RWPE2 (cell line): ENCODE results near the gene NDRG3.

ENCODE experiments used
- ATAC-seq: fragments of 200-7000 bp; cut with Tn5 transposase; 3 replicates; pipeline ENCODE4 v1.9.1; 2021; ENCODE audit warnings: low read depth
- DNase-seq: peaks from one replicate; pipeline ENCODE4 v3.0.0-alpha.2; 2020; ENCODE audit warnings: low spot score
- H3K27ac ChIP-seq: fragments of 450-650 bp; 2 replicates; pipeline ENCODE4 v1.5.1; 2017; ENCODE audit warnings: mild to moderate bottlenecking; ENCODE audit not compliant: poor library complexity, severe bottlenecking
- H3K27me3 ChIP-seq: fragments of 250-450 bp; sonication (Bioruptor Pico); 2 replicates; pipeline ENCODE4 v1.5.1; 2021; ENCODE audit warnings: mild to moderate bottlenecking, moderate library complexity; ENCODE audit not compliant: insufficient read depth, poor library complexity, severe bottlenecking
- H3K36me3 ChIP-seq: fragments of 250-450 bp; sonication (Bioruptor Pico); 2 replicates; pipeline ENCODE4 v1.5.1; 2020; ENCODE audit warnings: low read depth, mild to moderate bottlenecking, moderate library complexity
- H3K4me1 ChIP-seq: fragments of 250-450 bp; sonication (Bioruptor Pico); 2 replicates; pipeline ENCODE4 v1.5.1; 2021; ENCODE audit warnings: mild to moderate bottlenecking, moderate library complexity; ENCODE audit not compliant: insufficient read depth, poor library complexity, severe bottlenecking
- H3K4me3 ChIP-seq: fragments of 250-450 bp; sonication (Bioruptor Pico); 2 replicates; pipeline ENCODE4 v1.5.1; 2021; ENCODE audit warnings: mild to moderate bottlenecking, moderate library complexity; ENCODE audit not compliant: severe bottlenecking
- H3K9me3 ChIP-seq: fragments of 250-450 bp; sonication (Bioruptor Pico); 2 replicates; pipeline ENCODE4 v1.5.1; 2021; ENCODE audit warnings: mild to moderate bottlenecking, moderate library complexity; ENCODE audit not compliant: severe bottlenecking
- TF ChIP-seq, protein P1 (sequence below): fragments of 450-650 bp; IDR thresholded peaks from one replicate; pipeline ENCODE4 v1.5.1; 2017; ENCODE audit warnings: mild to moderate bottlenecking, moderate library complexity; ENCODE audit not compliant: poor library complexity, severe bottlenecking

NDRG3 gene

DNA sequence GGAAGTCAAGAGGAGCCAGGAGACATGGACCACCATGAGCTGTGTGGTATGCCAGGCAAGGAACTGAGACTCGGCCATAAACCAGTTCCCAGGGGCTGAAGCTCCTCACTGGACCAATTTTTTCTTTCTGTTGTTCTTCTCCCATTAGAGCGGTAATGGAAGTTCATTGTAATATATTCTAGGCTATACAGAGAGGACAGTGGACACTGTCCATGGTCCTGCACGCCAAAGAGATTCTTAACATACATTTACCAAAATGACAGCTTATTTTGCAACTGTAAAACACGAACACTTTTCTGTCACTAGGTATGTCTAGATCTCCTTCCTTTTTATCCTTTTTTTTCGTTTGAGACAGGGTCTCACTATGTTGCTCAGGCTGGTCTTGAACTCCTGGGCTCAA lies 40.8 kb upstream of the NDRG3 start:
- H3K4me3 ChIP-seq, result no peak overlapping the region
- no peaks in the 10 kb centered on the region for H3K4me1 ChIP-seq
- H3K36me3 ChIP-seq, result peaks cover 88% of the 10 kb centered on the region
- H3K9me3 ChIP-seq, result no peaks in the 10 kb centered on the region
- ATAC-seq (no peak), DNase-seq (no peak)
- TF ChIP-seq, protein P1, sequence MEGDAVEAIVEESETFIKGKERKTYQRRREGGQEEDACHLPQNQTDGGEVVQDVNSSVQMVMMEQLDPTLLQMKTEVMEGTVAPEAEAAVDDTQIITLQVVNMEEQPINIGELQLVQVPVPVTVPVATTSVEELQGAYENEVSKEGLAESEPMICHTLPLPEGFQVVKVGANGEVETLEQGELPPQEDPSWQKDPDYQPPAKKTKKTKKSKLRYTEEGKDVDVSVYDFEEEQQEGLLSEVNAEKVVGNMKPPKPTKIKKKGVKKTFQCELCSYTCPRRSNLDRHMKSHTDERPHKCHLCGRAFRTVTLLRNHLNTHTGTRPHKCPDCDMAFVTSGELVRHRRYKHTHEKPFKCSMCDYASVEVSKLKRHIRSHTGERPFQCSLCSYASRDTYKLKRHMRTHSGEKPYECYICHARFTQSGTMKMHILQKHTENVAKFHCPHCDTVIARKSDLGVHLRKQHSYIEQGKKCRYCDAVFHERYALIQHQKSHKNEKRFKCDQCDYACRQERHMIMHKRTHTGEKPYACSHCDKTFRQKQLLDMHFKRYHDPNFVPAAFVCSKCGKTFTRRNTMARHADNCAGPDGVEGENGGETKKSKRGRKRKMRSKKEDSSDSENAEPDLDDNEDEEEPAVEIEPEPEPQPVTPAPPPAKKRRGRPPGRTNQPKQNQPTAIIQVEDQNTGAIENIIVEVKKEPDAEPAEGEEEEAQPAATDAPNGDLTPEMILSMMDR, result no peak
- no peak overlapping the region for H3K27ac ChIP-seq
- no peaks in the 10 kb centered on the region for H3K27me3 ChIP-seq

DNA sequence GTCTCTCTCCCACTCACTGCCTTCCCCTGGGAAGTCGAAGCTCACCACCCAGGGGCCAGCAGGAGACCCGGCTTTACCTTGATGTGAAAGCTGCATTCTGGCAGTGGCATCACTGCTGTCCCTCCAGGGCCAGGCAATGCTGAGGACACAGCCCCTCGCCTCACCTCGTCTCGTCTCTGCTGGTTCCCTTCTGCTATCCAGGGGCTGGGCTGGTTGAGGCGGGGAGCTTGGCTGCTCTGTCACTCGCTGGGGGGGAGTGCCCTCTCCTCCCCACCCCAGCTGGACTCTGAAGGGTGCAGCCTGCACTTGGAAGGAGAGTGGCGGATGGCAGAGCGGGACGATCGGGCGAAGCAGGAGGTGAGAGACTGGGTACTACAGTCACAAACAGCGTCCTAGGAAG lies 40.4 kb upstream of the NDRG3 start:
- ATAC-seq (no peak), DNase-seq (no peak)
- TF ChIP-seq, protein P1, result no peak
- Histone ChIP-seq H3K4me1 (no peaks in the 10 kb centered on the region), H3K9me3 (no peaks in the 10 kb centered on the region), H3K4me3 (no peak overlapping the region), H3K27me3 (no peaks in the 10 kb centered on the region), H3K27ac (no peak overlapping the region), H3K36me3 (peaks cover 84% of the 10 kb centered on the region)

DNA sequence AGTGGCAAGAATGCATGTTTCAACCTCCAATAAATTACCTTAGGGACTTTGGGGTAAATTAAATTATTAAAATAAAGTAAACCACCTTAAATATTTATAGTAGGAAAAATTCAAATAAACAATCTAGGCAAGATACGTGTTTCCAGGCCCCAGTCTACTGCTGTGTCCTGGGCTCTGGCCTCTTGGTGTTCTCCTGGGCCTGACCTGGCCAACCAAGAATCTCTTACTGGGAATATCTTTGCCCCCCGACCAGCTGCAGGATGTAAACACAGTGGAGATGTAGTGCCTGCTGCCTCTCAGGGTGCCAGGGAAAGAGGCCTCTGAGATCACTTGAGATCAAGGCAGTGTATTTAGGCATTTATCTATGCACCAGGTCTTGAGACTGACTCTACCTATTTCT lies 39.4 kb upstream of the NDRG3 start:
- ATAC-seq, result no peak
- Histone ChIP-seq H3K9me3 (no peaks in the 10 kb centered on the region), H3K4me3 (no peak overlapping the region), H3K4me1 (no peaks in the 10 kb centered on the region), H3K27me3 (no peaks in the 10 kb centered on the region), H3K27ac (no peak overlapping the region), H3K36me3 (peaks cover 82% of the 10 kb centered on the region)
- TF ChIP-seq, protein P1, result no peak
- DNase-seq, result no peak

DNA sequence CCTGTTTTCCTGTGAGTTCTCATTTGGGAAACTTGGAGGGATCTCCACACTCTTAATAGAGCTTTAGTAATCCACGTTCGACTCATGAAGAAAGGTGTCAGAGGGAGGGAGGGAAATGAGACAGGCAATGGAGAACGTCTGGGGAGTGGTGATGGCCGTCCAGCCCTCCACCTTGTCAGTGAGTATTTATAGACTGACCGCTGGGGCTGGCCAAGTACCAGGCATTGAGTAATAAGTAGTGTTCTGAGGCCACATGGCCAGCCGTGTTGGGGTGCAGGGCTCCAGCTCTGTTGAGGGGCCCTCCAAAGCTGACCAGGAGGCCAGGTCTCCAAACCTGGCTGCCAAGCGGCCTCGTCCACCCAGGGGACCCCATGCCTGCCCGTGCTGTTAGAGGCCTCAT lies 39.0 kb upstream of the NDRG3 start:
- ATAC-seq (no peak), DNase-seq (no peak)
- H3K27me3 ChIP-seq, result no peaks in the 10 kb centered on the region
- peaks cover 78% of the 10 kb centered on the region for H3K36me3 ChIP-seq
- TF ChIP-seq, protein P1, result no peak
- H3K9me3 ChIP-seq, result no peaks in the 10 kb centered on the region
- no peak overlapping the region for H3K27ac ChIP-seq
- H3K4me3 ChIP-seq, result no peak overlapping the region
- H3K4me1 ChIP-seq, result no peaks in the 10 kb centered on the region

DNA sequence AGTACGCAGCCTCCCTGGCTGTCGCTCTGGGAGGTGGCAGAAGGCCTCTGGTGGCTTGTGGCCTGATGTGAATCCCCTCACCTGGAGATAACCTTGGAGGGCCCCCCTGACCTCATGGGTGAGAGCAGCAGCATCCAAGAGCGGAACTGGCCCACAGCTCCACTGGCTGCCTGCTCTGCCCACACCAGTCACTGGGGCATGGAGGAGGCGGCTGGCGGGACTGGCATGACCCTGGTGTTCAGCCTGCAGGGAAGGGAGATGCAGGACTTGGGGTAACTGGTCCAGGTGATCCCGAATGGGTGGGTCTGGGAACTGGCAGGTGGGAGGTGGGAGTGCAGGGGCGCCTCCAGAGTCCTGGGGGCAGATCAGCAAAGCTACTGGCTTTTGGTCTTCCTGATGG lies 38.2 kb upstream of the NDRG3 start:
- H3K9me3 ChIP-seq, result no peaks in the 10 kb centered on the region
- TF ChIP-seq, protein P1, result no peak
- no peak overlapping the region for H3K4me3 ChIP-seq
- DNase-seq (no peak), ATAC-seq (no peak)
- H3K27me3 ChIP-seq, result no peaks in the 10 kb centered on the region
- peaks cover 70% of the 10 kb centered on the region for H3K36me3 ChIP-seq
- no peaks in the 10 kb centered on the region for H3K4me1 ChIP-seq
- no peak overlapping the region for H3K27ac ChIP-seq
